CD4-positive, alpha-beta T cell treated with Interleukin-4 for 4 hours (primary cell): ENCODE results near the gene CHRNA9.

Experiments used
- DNase-seq: peaks from one replicate; pipeline ENCODE4 v3.0.0-alpha.2; 2020

Gene CHRNA9

DNA sequence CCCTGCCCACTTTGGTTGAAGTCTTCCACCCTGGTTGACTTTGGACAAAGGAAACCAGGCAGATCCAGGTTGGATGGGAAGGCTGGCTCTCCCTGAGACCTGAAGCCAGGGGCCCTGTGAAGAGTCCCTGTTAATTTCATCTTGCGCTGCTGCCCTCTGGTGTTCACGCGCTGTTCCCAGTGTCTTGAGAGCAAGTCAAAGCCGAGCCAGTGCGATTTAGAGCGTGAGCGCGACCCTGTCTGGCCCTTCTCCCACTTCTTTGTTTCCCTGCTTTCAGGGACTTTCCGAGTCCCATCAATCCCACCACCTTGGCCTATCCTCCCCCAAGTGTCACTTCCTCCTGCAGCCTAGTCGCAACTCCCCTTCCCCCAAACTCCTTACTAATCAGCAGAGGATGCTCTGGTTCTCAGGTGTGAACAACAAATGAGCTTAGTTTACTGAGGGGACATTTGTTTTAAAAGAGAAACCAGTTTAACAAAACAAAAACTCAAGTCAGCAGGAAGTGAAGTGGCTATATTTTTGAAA, 25.8 kb upstream of the CHRNA9 start:
- DNase-seq = peak; percentile 88

DNA sequence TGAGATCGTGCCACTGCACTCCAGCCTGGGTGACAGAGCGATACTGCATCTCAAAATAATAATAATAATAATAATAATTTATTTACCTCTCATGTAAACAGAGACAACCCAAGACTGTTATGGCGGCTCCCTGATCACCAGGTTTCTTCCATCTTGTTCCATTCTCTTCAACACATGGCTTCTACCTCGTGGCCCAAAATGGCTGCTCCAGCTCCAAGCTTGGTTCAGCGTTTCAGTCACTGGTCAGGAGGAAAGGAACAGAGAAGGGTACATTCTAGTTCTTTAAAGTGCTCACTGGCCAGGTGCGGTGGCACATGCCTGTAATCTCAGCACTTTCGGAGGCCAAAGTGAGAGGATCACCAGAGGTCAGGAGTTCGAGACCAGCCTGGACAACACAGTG, 24.9 kb upstream of the CHRNA9 start:
- DNase-seq = no peak

DNA sequence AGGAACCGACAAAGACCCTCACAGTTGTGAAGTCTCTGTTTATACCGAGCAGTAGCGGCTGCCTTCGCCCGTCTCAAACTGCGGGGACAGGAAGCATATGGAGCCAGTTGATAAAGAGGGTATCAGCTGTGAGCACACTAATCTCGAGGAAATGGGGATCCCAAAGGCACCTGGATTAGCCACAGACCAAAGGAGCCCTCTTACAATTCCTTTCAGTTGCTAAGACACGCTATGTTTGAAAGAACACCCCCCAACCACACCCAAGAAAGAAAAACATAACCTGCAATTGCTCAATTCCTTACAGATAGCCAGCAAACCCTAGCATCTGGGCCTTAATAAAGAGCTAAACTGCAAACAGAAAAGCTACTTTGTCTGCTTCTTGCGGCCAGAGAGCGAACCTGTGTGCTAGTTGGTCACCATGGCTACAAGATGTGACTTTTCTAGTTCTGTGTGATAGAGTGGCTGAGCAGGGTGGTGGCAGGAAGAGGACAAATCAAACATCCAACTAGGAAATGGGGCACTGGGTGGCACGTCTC, 23.3 kb upstream of the CHRNA9 start:
- DNase-seq = peak; percentile 55

DNA sequence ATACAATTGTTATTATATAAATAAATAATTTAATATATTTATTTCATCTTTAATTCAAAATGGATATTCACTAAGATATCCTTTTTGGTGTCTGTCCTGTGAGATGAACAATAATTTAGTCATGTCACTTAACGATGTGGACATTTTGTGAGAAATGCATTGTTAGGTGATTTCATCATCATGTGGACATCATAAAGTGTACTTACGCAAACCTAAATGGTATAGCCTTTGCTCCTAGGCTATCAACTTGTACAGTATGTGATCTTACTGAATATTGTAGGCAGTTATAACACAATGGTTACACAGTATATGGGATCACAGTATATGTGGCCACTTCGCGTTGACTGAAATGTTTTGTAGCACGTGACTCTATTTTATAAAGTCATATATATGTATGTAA, 20.2 kb upstream of the CHRNA9 start:
- DNase-seq = no peak

DNA sequence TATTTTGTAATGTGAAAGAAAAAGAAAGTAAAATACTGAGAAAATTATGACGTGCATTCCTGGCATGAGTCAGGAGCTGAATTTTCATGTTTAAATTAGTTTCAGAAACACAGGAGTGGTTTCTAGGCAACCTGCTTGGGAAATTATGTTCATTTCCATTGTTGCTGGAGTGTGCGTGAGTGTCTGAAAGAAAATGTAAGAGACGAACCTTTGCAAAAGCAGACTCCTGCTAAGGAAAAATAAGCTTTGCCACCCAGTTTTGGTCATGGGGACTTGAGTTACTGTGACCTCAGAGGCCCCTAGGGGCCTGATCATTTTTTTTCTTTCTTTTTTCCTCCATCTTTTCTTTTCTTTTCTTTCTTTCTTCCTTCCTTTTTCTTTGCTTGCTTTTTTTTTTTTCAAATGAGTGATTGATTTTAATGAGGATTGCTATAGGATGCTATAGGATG, 18.8 kb upstream of the CHRNA9 start:
- DNase-seq = peak; percentile 87

DNA sequence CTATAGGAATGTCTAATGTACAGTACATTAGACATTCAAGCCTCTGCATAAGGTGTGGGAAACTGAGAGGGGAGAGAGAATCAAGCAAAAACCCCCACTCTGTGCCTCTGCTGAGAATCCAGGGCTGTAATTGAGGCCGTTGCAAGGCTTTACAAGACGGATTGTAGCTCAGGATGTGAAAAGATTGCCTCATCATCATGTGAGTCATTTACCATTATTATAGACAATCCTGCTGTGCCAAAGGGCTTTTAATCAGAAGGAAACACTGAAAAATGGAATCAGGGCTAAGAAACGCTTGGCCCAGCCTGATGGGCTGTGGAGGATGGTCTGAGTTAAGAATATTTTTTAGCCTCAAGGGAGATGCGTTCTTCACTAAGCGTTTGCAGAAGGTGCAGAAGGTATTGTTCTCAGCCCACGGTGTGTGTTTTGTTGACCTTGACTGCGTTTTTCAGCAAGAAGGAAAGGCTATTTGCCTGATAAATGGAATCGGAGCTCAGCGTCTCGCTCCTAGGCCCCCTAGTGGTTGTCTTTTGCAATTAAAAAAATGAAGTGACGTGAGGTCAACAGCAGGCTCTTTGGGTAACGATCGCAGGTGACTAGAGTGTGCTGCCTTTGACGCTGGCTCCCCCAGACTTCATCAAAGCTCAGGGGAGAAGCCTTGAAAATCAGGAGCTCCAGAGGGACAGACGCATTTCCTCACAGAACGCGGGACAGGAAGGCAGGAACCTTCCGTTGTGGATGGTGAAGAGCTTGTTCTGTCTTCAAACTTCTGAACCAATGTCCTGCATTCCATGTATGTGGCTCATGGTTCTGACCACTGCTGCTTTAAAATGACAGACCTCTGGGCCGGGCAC, 18.1 kb upstream of the CHRNA9 start:
- peak; percentile 86 for DNase-seq

DNA sequence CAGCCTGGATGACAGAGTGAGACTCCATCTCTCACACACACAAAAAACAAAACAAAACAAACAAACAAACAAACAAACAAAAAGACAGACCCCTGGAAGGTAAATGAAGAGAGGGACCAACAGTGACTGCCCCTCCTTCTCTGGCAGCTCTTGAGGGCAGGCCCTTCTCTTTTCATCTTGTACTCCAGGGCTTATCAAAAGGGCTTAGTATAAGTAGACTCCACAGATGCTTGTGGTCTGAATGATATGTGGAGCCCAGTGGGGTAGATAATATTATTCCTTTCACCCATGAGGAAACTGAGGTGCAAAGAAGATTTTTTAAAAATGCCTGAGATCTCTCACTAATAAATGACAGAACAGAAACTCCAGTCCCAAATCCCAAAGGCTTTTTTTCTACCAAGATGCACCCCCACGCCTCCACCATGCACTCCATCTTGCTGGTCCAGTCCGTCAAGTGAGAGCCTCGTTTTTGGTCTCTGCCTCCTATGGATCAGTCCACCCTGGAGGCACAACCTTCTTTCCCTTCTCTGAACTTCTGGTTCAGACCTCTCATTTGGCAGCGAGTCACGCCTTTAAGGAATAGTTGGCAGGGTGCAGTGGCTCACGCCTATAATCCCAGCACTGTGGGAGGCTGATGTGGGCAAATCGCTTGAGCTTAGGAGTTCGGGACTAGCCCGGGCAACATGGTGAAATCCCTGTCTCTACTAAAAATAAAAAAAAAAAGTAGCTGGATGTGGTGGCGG, 17.0 kb upstream of the CHRNA9 start:
- no peak for DNase-seq

DNA sequence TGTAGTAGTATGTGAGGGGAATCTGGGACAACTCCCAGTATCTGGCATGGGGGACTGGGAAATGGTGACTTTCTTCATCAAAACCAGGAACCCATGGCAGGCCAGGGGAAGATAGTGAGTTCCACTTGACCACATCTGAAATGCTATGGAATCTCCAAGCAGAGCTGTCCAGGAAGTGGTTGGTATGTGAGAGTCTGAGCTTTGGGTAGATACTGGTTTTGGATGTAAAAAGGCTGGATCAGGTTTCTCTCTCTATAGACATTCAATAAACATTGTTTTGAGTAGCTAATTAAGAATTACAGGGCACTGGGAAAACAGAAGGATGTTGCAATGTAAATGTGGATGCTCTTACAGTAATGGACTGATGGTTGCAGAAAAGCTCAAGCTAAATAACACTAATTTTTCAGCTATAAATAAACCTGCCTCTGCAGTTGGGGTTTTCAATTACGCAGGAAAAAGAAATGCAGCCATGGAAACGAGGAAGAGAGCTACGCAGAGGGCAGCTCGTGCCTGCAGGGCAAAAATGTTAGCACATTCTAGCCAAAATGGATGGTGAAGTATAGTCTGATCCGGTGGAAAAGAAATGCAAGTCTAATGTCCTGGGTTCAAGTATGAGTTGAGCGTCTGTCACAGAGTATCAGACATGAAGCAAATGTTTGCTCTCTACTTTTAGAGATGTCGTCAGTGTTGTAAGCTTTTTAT, 13.4 kb upstream of the CHRNA9 start:
- DNase-seq = no peak

DNA sequence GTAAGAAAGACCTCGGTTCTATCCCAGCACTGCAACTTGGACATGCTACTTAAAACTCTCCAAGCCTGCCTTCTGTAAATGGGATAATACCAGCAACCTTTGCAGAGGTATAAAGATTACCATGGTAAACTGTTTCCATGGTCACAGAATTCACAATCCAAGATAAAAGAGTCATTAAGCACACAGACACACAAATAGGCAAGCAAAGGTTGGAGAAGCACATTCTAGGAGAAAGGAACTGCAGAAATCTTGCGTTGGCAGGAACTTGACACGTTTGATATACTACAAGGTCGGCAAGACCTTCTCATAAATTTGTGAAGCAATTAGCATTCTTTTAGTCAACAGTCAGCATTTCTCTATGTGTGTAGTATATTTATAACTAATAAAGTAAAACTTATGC, 12.3 kb upstream of the CHRNA9 start:
- DNase-seq = no peak

DNA sequence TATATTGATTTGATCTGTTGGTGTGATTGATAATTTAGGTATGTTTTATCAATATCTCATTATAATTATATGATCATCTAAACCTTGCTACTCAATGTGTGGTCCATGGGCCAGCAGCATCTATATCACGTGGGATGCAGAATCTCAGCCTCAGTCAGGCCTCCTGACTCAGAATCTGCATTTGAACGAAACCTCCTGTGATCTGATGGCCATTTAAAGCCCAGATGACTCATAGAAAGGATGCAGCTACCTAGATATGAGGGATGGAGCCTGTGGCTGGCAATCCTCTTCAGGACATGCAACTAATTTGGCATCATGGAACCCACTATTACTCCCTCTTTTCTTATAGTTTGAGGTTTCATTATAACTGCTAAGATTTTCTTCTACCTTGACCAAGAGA, 11.3 kb upstream of the CHRNA9 start:
- no peak for DNase-seq

DNA sequence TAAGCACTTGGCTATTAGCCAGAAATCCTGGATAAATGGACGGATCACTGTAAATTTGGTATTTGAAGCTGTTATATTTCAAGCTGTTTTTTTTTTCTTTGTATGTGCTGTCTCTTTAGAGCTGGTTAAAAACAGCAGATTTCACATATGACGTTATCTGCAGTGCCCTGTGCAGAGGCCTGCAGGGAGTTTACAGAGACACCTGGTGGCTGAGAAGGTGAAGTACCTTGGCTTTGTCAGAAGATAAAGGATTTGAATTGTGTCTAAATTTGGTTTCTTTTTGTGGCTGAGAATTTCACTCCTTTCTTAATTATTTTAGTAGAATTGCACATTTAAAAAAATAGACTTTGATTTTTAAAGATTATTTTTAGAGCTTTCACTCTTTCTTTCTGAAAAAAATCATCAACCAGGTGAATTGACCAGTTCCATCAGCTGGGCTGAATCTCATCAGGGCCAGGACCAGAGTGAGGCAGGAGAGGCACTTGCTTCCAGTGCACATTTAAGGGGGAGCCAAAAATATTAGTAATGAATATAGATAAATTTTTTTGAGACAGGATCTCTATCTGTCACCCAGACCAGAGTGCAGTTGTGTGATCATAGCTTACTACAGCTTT, 9.6 kb upstream of the CHRNA9 start:
- DNase-seq = peak; percentile 85

DNA sequence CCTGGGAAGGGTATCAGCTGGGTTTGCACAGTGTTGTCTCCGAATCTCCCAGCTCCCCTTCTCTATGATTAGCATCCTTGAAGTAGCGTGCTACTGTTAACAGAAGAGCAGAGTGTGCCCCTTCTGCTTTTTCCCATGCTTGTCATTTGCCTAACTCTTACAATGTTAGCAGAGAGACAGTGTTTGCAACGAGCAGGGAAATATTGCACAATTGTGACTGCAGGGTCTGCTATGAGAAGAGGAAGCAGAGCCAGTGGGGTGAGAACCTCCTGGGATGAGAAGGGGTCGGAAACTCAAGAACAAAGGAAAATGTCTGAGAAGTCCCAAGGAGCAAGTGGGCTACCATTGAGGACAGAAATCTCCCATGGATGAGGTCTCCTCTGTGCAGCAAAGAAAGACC, 7.8 kb upstream of the CHRNA9 start:
- no peak for DNase-seq

DNA sequence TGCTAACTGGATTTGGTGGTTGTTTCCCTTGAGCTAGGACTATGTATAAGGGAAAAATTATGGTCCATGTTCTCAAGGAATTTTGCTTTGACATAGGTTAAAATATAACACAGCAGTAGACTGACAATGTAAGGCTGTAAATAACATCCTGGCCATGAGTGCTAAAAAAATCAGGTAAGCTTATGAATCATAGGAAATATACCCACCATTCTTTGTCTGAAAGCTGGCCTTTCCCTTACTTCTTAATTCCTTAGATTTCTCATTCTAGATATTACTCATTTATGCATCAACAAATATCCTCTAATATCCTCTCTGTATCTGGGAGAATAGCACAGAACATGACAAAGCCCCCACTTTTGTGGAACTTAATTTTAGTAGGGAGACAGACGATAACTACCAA, 6.8 kb upstream of the CHRNA9 start:
- no peak for DNase-seq

DNA sequence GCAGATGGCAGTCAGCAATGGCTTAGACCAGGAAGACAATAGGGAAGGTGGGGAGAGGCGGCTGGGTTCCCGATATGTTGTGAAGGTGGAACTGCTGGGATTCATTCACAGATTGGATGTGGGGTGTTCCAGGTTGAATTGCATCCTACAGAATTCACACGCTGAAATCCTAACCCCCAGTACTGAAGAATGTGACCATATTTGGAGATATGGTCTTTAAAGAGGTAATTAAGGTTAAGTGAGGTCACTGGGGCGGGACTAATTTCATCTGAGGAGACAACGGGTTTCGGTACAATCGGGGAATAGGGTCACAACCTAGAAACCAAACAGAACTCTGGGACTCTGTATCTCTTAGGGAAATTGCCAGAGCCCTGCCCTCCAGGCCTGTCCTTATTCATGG, 5.3 kb upstream of the CHRNA9 start:
- DNase-seq = no peak

DNA sequence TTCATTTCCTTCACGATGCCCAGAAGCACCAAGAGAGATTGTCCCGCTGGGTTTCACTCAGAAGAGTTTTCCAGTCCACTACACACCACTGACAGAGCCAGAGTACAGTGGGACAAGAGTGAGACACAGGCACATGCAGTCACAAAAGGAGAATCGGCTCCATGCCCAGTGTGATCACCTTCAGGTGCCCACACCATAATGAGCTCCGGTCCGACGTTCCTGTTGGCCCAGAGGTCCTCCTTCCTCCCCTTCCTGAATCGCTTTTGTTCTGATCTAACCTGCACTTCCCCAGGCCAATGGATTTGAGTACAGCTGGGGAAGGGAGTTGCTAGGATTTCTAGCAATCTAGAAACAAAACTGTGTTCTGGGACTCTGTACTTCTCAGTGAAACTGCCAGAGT, 4.6 kb upstream of the CHRNA9 start:
- DNase-seq = no peak

DNA sequence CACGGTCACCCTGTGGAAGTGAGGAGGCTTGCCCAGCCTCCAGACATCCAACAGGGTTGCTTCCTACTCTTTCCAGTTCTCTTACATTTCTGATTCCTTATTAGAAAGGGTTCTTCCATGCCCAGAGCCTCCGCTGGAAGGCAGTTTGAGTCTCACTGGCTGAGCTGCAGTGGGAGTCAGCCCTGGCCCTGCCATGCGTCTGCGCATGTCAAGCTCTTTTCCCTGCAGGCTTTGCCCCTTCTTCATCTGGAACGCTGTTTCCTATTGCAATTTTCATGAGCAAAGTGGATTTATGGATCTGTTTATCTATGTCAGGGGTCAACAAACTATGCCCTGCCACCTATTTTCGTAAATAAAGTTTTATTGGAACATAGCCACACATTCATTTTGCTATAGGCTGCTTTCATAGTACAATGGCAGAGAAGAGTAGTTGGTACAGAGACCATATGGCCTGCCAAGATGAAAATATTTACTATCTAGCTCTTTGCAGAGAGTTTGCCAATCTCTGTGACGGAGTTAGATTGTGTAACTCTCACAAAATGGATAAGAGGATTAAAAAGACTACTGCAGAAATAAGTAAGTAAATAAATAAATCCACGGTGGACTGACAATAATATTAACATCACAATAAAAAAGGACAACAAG, 3.9 kb upstream of the CHRNA9 start:
- DNase-seq = no peak

DNA sequence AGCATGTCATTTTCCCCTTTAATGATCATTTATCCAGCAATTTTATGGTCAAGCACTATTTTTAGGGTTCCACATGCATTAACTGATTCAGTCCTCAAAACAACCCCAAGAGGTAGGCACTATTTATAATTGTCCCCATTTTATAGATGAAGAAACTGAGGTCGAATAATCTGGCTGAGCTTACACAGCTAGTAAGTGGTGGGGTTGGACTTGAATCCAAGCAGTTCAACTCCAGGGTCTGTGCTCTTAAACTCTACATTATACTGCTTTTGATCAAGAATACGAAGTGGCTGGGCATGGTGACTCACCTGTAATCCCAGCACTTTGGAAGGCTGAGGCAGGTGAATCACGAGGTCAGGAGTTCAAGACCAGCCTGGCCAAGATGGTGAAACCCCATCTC, 3.2 kb upstream of the CHRNA9 start:
- DNase-seq = no peak

DNA sequence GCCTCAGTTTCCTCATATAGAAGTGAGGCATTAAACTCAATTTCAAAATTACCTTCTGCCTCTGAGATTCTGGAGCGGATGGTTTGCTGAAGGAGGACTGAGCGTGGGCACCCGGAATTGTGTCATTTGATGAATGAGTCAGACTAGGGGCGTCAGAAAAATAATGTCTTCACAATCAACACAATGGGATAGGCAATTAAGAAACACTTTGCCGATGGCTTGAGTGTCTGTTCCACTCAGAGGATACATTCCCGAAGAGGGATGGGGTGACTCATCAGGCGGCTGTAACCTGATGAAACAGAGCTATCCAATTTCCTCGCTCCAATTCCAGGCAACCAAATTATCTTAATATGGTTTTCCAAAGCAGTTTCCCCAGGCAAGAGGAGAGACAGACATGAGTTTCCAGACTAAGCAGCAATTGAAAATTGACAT, 1.2 kb upstream of the CHRNA9 start:
- DNase-seq = no peak

DNA sequence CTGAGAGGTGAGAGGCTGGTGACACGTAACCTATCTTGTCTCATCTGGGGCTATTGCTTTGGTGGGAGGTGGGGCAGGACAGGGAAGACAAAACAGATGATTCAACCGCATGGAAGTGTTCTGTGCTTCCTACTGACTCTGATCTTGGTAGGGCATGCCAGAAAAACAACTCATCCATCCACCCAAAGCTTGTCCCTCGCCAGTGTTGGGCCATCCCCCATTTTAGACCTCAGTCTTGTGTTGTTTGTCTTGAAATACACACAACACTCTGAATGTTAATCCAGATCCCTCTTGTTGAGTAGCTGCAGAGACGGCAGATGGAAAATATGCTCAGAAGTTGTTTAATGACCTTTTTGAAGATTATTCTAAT, 377 bp downstream of the CHRNA9 start:
- DNase-seq = no peak

DNA sequence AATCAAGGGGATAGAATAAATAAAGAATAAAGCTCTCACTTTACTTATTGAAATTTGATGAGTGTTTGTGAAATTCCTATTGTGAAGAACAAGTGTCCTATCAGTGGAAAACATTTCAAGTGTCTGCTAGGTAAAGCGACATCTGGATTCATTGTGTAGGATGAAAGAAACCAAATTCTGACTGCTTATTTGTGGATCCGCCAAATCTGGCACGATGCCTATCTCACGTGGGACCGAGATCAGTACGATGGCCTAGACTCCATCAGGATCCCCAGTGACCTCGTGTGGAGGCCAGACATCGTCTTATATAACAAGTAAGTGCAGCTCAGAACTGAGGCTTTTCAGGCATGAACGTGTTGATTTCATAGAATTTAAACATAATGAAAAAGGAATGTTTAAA, 1.9 kb downstream of the CHRNA9 start:
- DNase-seq = no peak

DNA sequence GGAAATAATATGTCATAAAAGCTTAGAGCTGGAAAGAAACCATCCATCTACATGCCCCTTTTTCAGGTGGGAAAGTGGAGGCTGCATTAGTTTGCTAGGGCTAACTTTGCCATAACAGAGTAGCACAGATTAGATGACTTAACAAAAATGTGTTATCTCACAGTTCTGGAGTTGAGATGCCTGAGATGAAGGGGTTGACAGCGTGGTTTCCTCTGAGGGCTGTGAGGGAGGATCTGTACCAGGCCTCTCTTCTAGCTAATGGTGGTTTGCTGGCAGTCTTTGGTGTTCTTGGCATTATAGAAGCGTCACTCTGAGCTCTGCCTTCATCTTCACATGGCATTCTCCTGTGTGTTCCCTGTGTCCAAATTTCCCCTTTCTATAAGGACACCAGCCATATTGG, 2.4 kb downstream of the CHRNA9 start:
- no peak for DNase-seq

DNA sequence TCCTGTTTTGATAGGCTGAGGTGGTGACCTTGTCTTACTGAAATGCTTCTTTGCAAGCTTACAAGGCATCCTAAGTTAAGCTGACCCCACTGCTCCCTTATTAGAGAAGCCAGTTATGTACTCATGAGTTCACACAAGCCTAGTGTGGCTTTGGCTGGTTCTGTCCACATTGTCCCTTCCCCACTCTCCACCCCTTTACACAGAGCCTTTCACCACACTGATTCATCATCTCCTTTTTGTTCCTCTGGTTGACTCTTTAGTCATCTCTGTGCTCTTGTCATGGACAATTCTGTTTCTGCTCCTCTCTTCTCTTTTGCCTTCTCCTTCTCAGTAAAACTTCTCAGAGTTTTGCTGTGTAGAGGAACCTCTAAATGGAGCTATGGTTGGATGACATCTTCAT, 4.9 kb downstream of the CHRNA9 start:
- DNase-seq = no peak
